ENCODE data around the gene CUX1.

Gene CUX1

GRCh38 chr7:102061981-102062390 lies 244.6 kb downstream of the CUX1 start:
- Mint-ChIP-seq H3K27ac (no peak overlapping the region), H3K9me3 (no peaks in the 10 kb centered on the region), H3K4me3 (no peak overlapping the region), H3K4me1 (peaks cover 6% of the 10 kb centered on the region), H3K27me3 (no peaks in the 10 kb centered on the region), H3K36me3 (peaks cover 2% of the 10 kb centered on the region)
- DNase-seq: peak; percentile 28
- CTCF ChIA-PET: no interaction called here

GRCh38 chr7:102063690-102064180 lies 246.3 kb downstream of the CUX1 start:
- Mint-ChIP-seq H3K4me1 (peaks cover 6% of the 10 kb centered on the region), H3K27me3 (no peaks in the 10 kb centered on the region), H3K36me3 (no peaks in the 10 kb centered on the region), H3K9me3 (no peaks in the 10 kb centered on the region), H3K4me3 (no peak overlapping the region), H3K27ac (no peak overlapping the region)
- CTCF ChIA-PET: no interaction called here
- DNase-seq: no peak

GRCh38 chr7:102064361-102065025 lies 247.1 kb downstream of the CUX1 start:
- CTCF ChIA-PET: no interaction called here
- no peak for DNase-seq
- peaks cover 6% of the 10 kb centered on the region for H3K4me1 Mint-ChIP-seq
- H3K4me3 Mint-ChIP-seq: no peak overlapping the region
- no peaks in the 10 kb centered on the region for H3K9me3 Mint-ChIP-seq
- no peak overlapping the region for H3K27ac Mint-ChIP-seq
- H3K27me3 Mint-ChIP-seq: no peaks in the 10 kb centered on the region
- H3K36me3 Mint-ChIP-seq: no peaks in the 10 kb centered on the region

- DNase-seq: no peak
- peaks cover 2% of the 10 kb centered on the region for H3K36me3 Mint-ChIP-seq
- no peaks in the 10 kb centered on the region for H3K9me3 Mint-ChIP-seq
- peaks cover 6% of the 10 kb centered on the region for H3K4me1 Mint-ChIP-seq
- H3K4me3 Mint-ChIP-seq: no peak overlapping the region
- no peaks in the 10 kb centered on the region for H3K27me3 Mint-ChIP-seq
- CTCF ChIA-PET: no interaction called here
- no peak overlapping the region for H3K27ac Mint-ChIP-seq
Observed at GRCh38 chr7:102065226-102065625, 247.8 kb downstream of the CUX1 start.

GRCh38 chr7:102066476-102066875 lies 249.1 kb downstream of the CUX1 start:
- H3K9me3 Mint-ChIP-seq: peaks cover 1% of the 10 kb centered on the region
- H3K36me3 Mint-ChIP-seq: peaks cover 6% of the 10 kb centered on the region
- H3K4me1 Mint-ChIP-seq: peaks cover 6% of the 10 kb centered on the region
- no peak overlapping the region for H3K27ac Mint-ChIP-seq
- CTCF ChIA-PET: no interaction called here
- no peaks in the 10 kb centered on the region for H3K27me3 Mint-ChIP-seq
- no peak overlapping the region for H3K4me3 Mint-ChIP-seq
- DNase-seq: no peak

- Mint-ChIP-seq H3K9me3 (peaks cover 8% of the 10 kb centered on the region), H3K36me3 (peaks cover 14% of the 10 kb centered on the region), H3K27me3 (no peaks in the 10 kb centered on the region), H3K27ac (no peak overlapping the region), H3K4me3 (no peak overlapping the region), H3K4me1 (peaks cover 6% of the 10 kb centered on the region)
- CTCF ChIA-PET: no interaction called here
- DNase-seq: no peak
Observed at GRCh38 chr7:102068846-102069245, 251.4 kb downstream of the CUX1 start.

GRCh38 chr7:102069931-102070629 lies 252.7 kb downstream of the CUX1 start:
- H3K27ac Mint-ChIP-seq: no peak overlapping the region
- H3K4me1 Mint-ChIP-seq: peaks cover 6% of the 10 kb centered on the region
- peaks cover 8% of the 10 kb centered on the region for H3K9me3 Mint-ChIP-seq
- DNase-seq: no peak
- CTCF ChIA-PET: no interaction called here
- peaks cover 14% of the 10 kb centered on the region for H3K36me3 Mint-ChIP-seq
- H3K4me3 Mint-ChIP-seq: no peak overlapping the region
- no peaks in the 10 kb centered on the region for H3K27me3 Mint-ChIP-seq

- Mint-ChIP-seq H3K27ac (no peak overlapping the region), H3K9me3 (peaks cover 10% of the 10 kb centered on the region), H3K27me3 (no peaks in the 10 kb centered on the region), H3K4me3 (no peak overlapping the region), H3K36me3 (peaks cover 14% of the 10 kb centered on the region), H3K4me1 (peaks cover 7% of the 10 kb centered on the region)
- CTCF ChIA-PET: no interaction called here
- no peak for DNase-seq
Observed at GRCh38 chr7:102072003-102072402, 254.6 kb downstream of the CUX1 start.

- Mint-ChIP-seq H3K27ac (no peak overlapping the region), H3K27me3 (no peaks in the 10 kb centered on the region), H3K36me3 (peaks cover 14% of the 10 kb centered on the region), H3K9me3 (peaks cover 10% of the 10 kb centered on the region), H3K4me1 (peaks cover 10% of the 10 kb centered on the region), H3K4me3 (no peak overlapping the region)
- CTCF ChIA-PET: no interaction called here
- no peak for DNase-seq
Observed at GRCh38 chr7:102072636-102073209, 255.3 kb downstream of the CUX1 start.

- Mint-ChIP-seq H3K27me3 (no peaks in the 10 kb centered on the region), H3K27ac (no peak overlapping the region), H3K9me3 (peaks cover 10% of the 10 kb centered on the region), H3K4me1 (peaks cover 10% of the 10 kb centered on the region), H3K4me3 (no peak overlapping the region), H3K36me3 (peaks cover 14% of the 10 kb centered on the region)
- DNase-seq: no peak
- CTCF ChIA-PET: no interaction called here
Observed at GRCh38 chr7:102073931-102074880, 256.8 kb downstream of the CUX1 start.

- no peak overlapping the region for H3K4me3 Mint-ChIP-seq
- H3K27ac Mint-ChIP-seq: no peak overlapping the region
Observed at GRCh38 chr7:102075126-102075525, 257.7 kb downstream of the CUX1 start.

GRCh38 chr7:102075553-102076135 lies 258.2 kb downstream of the CUX1 start:
- CTCF ChIA-PET: no interaction called here
- Mint-ChIP-seq H3K27ac (no peak overlapping the region), H3K4me1 (peaks cover 10% of the 10 kb centered on the region)

More at GRCh38 chr7:102075126-102075525, 257.7 kb downstream of the CUX1 start:
- CTCF ChIA-PET: no interaction called here
- H3K27me3 Mint-ChIP-seq: no peaks in the 10 kb centered on the region
- peaks cover 10% of the 10 kb centered on the region for H3K9me3 Mint-ChIP-seq
- no peak for DNase-seq
- H3K4me1 Mint-ChIP-seq: peaks cover 10% of the 10 kb centered on the region
- peaks cover 13% of the 10 kb centered on the region for H3K36me3 Mint-ChIP-seq

GRCh38 chr7:102077081-102077480 lies 259.7 kb downstream of the CUX1 start:
- peaks cover 4% of the 10 kb centered on the region for H3K9me3 Mint-ChIP-seq
- DNase-seq: no peak
- no peak overlapping the region for H3K4me3 Mint-ChIP-seq
- no peaks in the 10 kb centered on the region for H3K27me3 Mint-ChIP-seq
- CTCF ChIA-PET: no interaction called here
- peaks cover 8% of the 10 kb centered on the region for H3K4me1 Mint-ChIP-seq
- peaks cover 2% of the 10 kb centered on the region for H3K36me3 Mint-ChIP-seq
- no peak overlapping the region for H3K27ac Mint-ChIP-seq

More at GRCh38 chr7:102075553-102076135, 258.2 kb downstream of the CUX1 start:
- Mint-ChIP-seq H3K27me3 (no peaks in the 10 kb centered on the region), H3K4me3 (no peak overlapping the region), H3K9me3 (peaks cover 10% of the 10 kb centered on the region), H3K36me3 (peaks cover 8% of the 10 kb centered on the region)
- DNase-seq: no peak

Data from activated naive CD4-positive, alpha-beta T cell treated with anti-CD3 and anti-CD28 coated beads, Interleukin-2, amount 10 ng/mL, durations not matched to agents 7 days and 5 days (primary cell).